ENCODE results near the gene C13orf46.
"Not testable (repeated sequence)": the region's sequence is repeated elsewhere in the genome, so short reads cannot be mapped to it uniquely, and the experiment has no call there.

C13orf46 gene

GRCh38 chr13:113973218-113974164, at the start of gene C13orf46:
Gene C13orf46, minus strand, starts transcription at chr13:113974076. Its CDS starts 79 bp downstream, at chr13:113973997.
- DNase-seq: no peak

- DNase-seq: no peak
Measured at GRCh38 chr13:114022876-114023275, 49.0 kb upstream of the C13orf46 start.

GRCh38 chr13:114022309-114022669, 48.4 kb upstream of the C13orf46 start:
- DNase-seq: no peak

- DNase-seq: no peak
Measured at GRCh38 chr13:114021464-114022308, 47.8 kb upstream of the C13orf46 start.

- no peak for DNase-seq
Measured at GRCh38 chr13:114020750-114021463, 47.0 kb upstream of the C13orf46 start.

GRCh38 chr13:114020134-114020533, 46.3 kb upstream of the C13orf46 start:
- not testable (repeated sequence) for DNase-seq

GRCh38 chr13:114019367-114019766, 45.5 kb upstream of the C13orf46 start:
- DNase-seq: peak; percentile 60

- no peak for DNase-seq
Measured at GRCh38 chr13:114018461-114019055, 44.7 kb upstream of the C13orf46 start.

- no peak for DNase-seq
Measured at GRCh38 chr13:114017966-114018365, 44.1 kb upstream of the C13orf46 start.

- DNase-seq: no peak
Measured at GRCh38 chr13:114017028-114017630, 43.3 kb upstream of the C13orf46 start.

GRCh38 chr13:114016321-114017027, 42.6 kb upstream of the C13orf46 start:
- DNase-seq: no peak

GRCh38 chr13:114015969-114016295, 42.1 kb upstream of the C13orf46 start:
- DNase-seq: no peak

- no peak for DNase-seq
Measured at GRCh38 chr13:114015111-114015968, 41.5 kb upstream of the C13orf46 start.

GRCh38 chr13:114013952-114014629, 40.2 kb upstream of the C13orf46 start:
- DNase-seq: no peak

- DNase-seq: no peak
Measured at GRCh38 chr13:114013336-114013735, 39.5 kb upstream of the C13orf46 start.

GRCh38 chr13:114012921-114013320, 39.0 kb upstream of the C13orf46 start:
- DNase-seq: no peak

- DNase-seq: no peak
Measured at GRCh38 chr13:114012141-114012540, 38.3 kb upstream of the C13orf46 start.

- DNase-seq: no peak
Measured at GRCh38 chr13:114011226-114011625, 37.4 kb upstream of the C13orf46 start.

GRCh38 chr13:114010401-114011101, 36.7 kb upstream of the C13orf46 start:
- peak; percentile 35 for DNase-seq
